Esophagus (tissue), 2 donors: ENCODE results near the gene ALPP. TPM values are rescaled to one million over a fixed set of nuclear protein-coding genes. Genes with fewer than 3 reads are reported as not detected.
"Not testable (repeated sequence)": the region's sequence is repeated elsewhere in the genome, so short reads cannot be mapped to it uniquely, and the experiment has no call there.

Experiments used
- H3K27ac ChIP-seq, 2 donors: one replicate each; pipeline ENCODE4 v1.5.1; 2013; ENCODE audit warnings: low read depth in 2 of 2, mild to moderate bottlenecking in 2 of 2, inconsistent platforms in 1 of 2, low read length in 1 of 2, moderate library complexity in 1 of 2
- H3K27me3 ChIP-seq, 2 donors: one replicate each; pipeline ENCODE4 v1.6.1; 2013; ENCODE audit warnings: low read length in 2 of 2, control low read depth in 1 of 2, mild to moderate bottlenecking in 1 of 2; ENCODE audit not compliant: insufficient read depth in 2 of 2, control insufficient read depth in 1 of 2
- H3K36me3 ChIP-seq, 2 donors: one replicate each; pipeline ENCODE4 v1.6.1; 2013; ENCODE audit warnings: low read length in 1 of 2; ENCODE audit not compliant: control insufficient read depth in 2 of 2, insufficient read depth in 2 of 2
- H3K4me1 ChIP-seq, 2 donors: one replicate each; pipeline ENCODE4 v1.6.1; 2013; ENCODE audit warnings: low read length in 1 of 2; ENCODE audit not compliant: control insufficient read depth in 2 of 2, insufficient read depth in 2 of 2
- H3K4me3 ChIP-seq, 2 donors: one replicate each; pipeline ENCODE4 v1.5.1; 2013; ENCODE audit warnings: low read length in 2 of 2, mild to moderate bottlenecking in 2 of 2, low read depth in 1 of 2, moderate library complexity in 1 of 2
- H3K9me3 ChIP-seq, 2 donors: one replicate each; pipeline ENCODE4 v1.6.1; 2013; ENCODE audit warnings: mild to moderate bottlenecking in 2 of 2, low read depth in 1 of 2, low read length in 1 of 2, moderate library complexity in 1 of 2; ENCODE audit not compliant: control insufficient read depth in 2 of 2, insufficient read depth in 1 of 2
- WGBS, 2 donors: extraction: QIAGEN DNeasy Blood & Tissue Kit; methylation state at CpG; one replicate each; pipeline ENCODE4 v1.1.7; 2013; 5-methylcytosine and 5-hydroxymethylcytosine counted together
- polyA plus RNA-seq, 2 donors: library from polyadenylated mRNA; stranded (reverse); fragments of 200-250 nt; gene quantifications; one replicate each; pipeline ENCODE4 v1.2.3, GENCODE V29; 2013
- donor health status: healthy with polysubstance abuse.
- donor health status: Bipolar disorder and iron deficiency.

Gene ALPP
- polyA plus RNA-seq, 2 donors = not detected

DNA sequence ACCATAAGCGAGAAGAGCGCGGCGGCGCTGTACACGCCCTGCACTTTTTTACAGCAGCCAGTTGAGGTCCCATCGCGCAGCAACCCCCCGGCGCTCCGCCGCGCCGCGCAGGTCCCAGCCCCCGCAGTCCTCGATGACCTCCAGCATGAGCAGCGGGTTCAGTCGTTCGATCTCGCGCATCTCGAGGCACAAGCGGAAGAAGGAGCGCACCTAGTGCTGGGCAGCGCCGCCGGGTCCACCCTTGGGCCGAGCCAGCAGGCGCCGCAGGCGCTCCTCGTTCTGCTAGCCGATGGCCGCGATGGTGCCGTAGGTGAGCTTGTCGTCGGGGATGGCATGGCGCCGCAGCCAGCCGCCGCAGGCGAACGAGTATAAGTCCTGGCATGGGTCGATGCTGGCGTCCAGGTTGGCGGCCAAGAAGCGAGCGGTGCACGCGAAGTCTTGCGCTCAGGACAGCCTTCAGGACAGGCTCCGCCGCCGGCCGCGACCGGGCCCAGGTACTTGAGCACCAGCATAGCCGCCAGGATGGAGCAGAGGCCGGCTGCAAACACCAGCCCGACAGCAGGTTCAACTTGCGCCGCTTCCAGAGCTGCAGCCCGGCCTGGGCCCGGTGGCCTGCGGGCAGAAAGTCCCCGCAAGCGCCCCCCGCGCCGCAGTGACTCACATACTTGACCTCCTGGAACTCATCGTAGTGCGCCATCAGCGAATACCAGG is 8.3 kb downstream of the ALPP start:
- H3K27ac ChIP-seq = no peak overlapping the region

DNA sequence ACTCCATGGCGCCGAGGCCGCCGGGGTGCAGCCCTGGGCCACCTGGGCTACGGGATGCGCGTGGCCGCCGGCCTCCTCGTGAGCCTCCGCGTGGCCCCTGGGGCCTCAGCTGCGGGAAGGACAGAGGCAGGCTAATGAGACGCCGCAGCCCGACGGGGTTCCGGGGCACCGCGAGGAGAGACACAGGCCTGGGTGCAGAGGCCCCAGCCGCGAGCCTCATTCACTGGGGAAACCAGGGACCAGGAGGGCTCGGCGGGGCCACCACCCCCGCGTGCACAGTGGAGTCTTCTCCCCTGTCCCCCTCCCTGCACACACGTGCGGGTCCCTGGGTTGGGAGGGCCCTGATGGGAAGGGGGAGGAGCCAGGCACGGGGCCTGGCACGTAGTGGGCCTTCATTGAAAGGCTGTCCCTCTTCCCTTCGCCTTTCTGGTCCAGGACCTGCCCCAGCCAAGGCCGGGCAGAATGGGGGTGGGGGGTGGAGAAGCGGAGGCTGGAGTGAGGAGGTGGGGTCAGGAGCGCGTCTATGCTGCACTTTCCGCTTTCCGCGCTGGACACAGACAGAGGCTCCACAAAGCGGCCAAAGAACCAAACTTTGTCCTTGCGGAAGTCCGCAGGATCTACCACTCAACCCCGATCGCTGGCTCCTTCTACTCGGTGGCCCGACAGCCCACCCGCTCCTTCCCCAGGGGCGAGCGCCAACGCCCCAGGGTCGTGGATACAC is 9.1 kb downstream of the ALPP start:
- no peaks in the 10 kb centered on the region for H3K36me3 ChIP-seq
- H3K27me3 ChIP-seq = peaks cover 6 to 26% of the 10 kb centered on the region in 2 donors
- 14 to 17% methylated on average over 47 to 50 of the region's 50 CpGs for WGBS, 2 donors
- no peak overlapping the region for H3K4me3 ChIP-seq
- no peak overlapping the region for H3K27ac ChIP-seq
- peaks cover 0 to 2% of the 10 kb centered on the region in 2 donors for H3K9me3 ChIP-seq
- peaks cover 7 to 8% of the 10 kb centered on the region in 2 donors for H3K4me1 ChIP-seq

More for the DNA sequence above, 8.3 kb downstream of the ALPP start:
- Histone ChIP-seq H3K27me3 (peaks cover 6 to 31% of the 10 kb centered on the region in 2 donors), H3K9me3 (peaks cover 0 to 2% of the 10 kb centered on the region in 2 donors), H3K4me1 (peaks cover 7 to 8% of the 10 kb centered on the region in 2 donors), H3K4me3 (no peak overlapping the region), H3K36me3 (no peaks in the 10 kb centered on the region)
- WGBS, 2 donors = 13 to 20% methylated on average over 67 to 75 of the region's 75 CpGs

DNA sequence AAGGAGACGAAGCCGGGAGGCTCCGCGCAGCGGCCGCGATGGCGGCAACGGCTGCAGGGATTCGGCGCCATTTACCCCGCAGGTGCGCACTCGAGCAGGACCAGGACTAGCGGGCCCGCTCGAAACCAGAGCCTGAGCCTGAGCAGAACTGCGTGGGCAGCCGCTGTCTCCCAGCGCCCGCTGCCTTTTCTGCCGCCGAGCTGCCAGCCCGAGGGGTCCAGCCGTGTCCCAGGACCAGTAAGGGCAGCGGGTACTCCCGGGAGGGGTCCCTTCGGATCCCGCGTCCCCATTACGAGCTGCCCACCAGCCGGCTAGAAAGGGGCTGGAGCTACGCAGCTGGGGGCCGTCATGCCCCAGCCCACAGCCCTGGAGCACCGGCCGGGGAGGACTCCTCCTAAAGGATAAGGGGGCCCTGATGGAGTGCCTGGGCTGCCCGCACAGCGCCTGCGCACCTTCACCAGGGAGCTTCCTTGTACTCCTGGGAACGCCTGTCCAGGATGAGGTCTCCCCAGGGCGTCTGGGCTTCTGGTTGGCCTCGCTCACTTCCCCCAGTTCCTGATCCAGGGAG is 9.9 kb downstream of the ALPP start:
- 13 to 24% methylated on average over 42 of the region's 42 CpGs for WGBS, 2 donors
- H3K4me1 ChIP-seq = peaks cover 7 to 8% of the 10 kb centered on the region in 2 donors
- no peak overlapping the region for H3K4me3 ChIP-seq
- H3K27ac ChIP-seq = no peak overlapping the region
- no peaks in the 10 kb centered on the region for H3K36me3 ChIP-seq
- peaks cover 0 to 2% of the 10 kb centered on the region in 2 donors for H3K9me3 ChIP-seq
- H3K27me3 ChIP-seq = peaks cover 6 to 26% of the 10 kb centered on the region in 2 donors

DNA sequence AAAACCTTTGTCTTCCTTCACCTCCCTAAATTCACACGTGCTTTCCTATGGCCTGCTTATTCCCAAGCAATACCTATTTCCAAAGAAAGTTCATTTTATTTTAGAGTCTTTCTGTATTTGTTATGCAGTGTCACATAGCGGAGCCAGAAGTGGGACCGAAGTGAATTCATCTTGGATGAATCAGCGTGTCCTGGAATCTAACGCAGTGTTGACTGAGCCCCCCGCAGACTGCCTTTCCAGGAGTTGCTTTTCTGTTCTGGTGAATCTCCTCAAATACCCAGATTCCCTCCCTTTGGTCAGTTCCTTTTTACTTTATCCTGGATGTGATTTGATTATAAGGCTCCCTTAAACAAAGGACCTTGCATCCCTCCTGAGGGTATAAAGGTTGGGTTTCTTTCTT is 10.8 kb downstream of the ALPP start:
- Histone ChIP-seq H3K36me3 (no peaks in the 10 kb centered on the region), H3K9me3 (peaks cover 0 to 2% of the 10 kb centered on the region in 2 donors), H3K27me3 (peaks cover 6 to 26% of the 10 kb centered on the region in 2 donors), H3K4me1 (peaks cover 7 to 8% of the 10 kb centered on the region in 2 donors), H3K4me3 (no peak overlapping the region), H3K27ac (no peak overlapping the region)
- whole genome bisulfite sequencing, 2 donors = 55 to 64% methylated on average over 6 of the region's 6 CpGs

GRCh38 chr2:232390661-232391060 is 12.1 kb downstream of the ALPP start:
- Histone ChIP-seq H3K27me3 (peaks cover 6 to 24% of the 10 kb centered on the region in 2 donors), H3K4me3 (no peak overlapping the region), H3K27ac (no peak overlapping the region), H3K9me3 (peaks cover 0 to 2% of the 10 kb centered on the region in 2 donors), H3K36me3 (no peaks in the 10 kb centered on the region), H3K4me1 (peaks cover 7 to 8% of the 10 kb centered on the region in 2 donors)
- WGBS, 2 donors = 30 to 43% methylated on average over 3 of the region's 3 CpGs

GRCh38 chr2:232393556-232393955 is 15.0 kb downstream of the ALPP start:
- Histone ChIP-seq H3K27ac (no peak overlapping the region), H3K27me3 (peaks cover 0 to 2% of the 10 kb centered on the region in 2 donors), H3K4me3 (no peak overlapping the region), H3K4me1 (no peaks in the 10 kb centered on the region), H3K36me3 (no peaks in the 10 kb centered on the region), H3K9me3 (no peaks in the 10 kb centered on the region)
- WGBS, 2 donors = 94 to 95% methylated on average over 8 of the region's 8 CpGs

DNA sequence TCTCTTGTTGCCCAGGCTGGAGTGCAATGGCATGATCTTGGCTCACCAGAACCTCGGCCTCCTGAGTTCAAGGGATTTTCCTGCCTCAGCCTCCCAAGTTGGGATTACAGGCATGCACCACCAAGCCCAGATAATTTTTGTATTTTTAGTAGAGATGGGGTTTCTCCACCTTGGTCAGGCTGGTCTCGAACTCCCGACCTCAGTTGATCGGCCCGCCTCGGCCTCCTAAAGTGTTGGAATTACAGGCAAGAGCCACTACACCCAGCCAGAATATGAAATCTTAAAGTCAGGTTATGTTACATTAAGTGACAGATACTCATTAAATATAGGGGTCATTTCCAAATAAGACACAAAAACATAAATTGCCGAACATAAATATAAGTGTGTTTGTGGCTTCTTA is 15.9 kb downstream of the ALPP start:
- H3K27ac ChIP-seq, H3K4me3 ChIP-seq, H3K4me1 ChIP-seq, H3K36me3 ChIP-seq, H3K9me3 ChIP-seq, H3K27me3 ChIP-seq: not testable (repeated sequence)
- WGBS, 2 donors = 92 to 94% methylated on average over 7 of the region's 7 CpGs

DNA sequence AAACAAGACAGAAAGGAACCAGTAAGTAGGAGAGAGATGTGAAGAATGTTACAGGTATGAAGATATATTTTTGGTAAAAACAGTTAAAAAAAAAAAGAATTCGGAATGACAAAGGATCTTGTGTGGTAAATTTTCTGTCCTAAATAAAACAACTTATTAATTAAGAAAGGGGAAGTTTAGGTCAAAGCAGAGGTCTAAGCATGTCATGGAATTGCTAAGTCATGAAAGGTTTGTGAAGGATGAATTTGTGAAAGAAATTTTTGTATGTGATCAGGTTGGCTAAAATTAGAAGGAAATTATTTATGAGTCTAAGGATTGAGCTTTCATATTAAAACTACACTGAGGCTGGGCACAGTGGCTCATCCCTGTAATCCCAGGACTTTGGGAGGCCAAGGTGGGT is 17.0 kb downstream of the ALPP start:
- no peaks in the 10 kb centered on the region for H3K27me3 ChIP-seq

GRCh38 chr2:232396683-232397082 is 18.1 kb downstream of the ALPP start:
- H3K36me3 ChIP-seq = no peaks in the 10 kb centered on the region
- no peaks in the 10 kb centered on the region for H3K9me3 ChIP-seq
- no peak overlapping the region for H3K27ac ChIP-seq
- H3K4me3 ChIP-seq = no peak overlapping the region
- no peaks in the 10 kb centered on the region for H3K27me3 ChIP-seq
- 73 to 79% methylated on average over 2 of the region's 2 CpGs for WGBS, 2 donors
- no peaks in the 10 kb centered on the region for H3K4me1 ChIP-seq

More for the DNA sequence above, 17.0 kb downstream of the ALPP start:
- 76 to 78% methylated on average over 1 of the region's 1 CpG for WGBS, 2 donors
- Histone ChIP-seq H3K4me1 (no peaks in the 10 kb centered on the region), H3K27ac (no peak overlapping the region), H3K36me3 (no peaks in the 10 kb centered on the region), H3K4me3 (no peak overlapping the region), H3K9me3 (no peaks in the 10 kb centered on the region)
